Astrocyte of the spinal cord (primary cell): Measurements from ENCODE around the gene NEURL3.
A peak's percentile ranks its signal among the peaks of the same experiment; 100 is the strongest.

Experiments used
- DNase-seq: peaks from one replicate; pipeline ENCODE4 v3.0.0; 2011; ENCODE audit warnings: low read depth, low spot score
- H3K4me3 ChIP-seq: 2 replicates; pipeline ENCODE4 v1.5.1; 2011; ENCODE audit warnings: low read depth, mild to moderate bottlenecking, low read length, moderate library complexity
- CTCF ChIP-seq: IDR thresholded peaks from 2 replicates; pipeline ENCODE4 v1.5.1; 2012; ENCODE audit warnings: low read depth, mild to moderate bottlenecking, low read length, inconsistent platforms
- in situ Hi-C: cut with HindIII; loops from 2 replicates; pipeline ENCODE4 v1.10.0; 2017; ENCODE audit warnings: low sequenced_read_pairs

NEURL3 gene

GRCh38 chr2:96510931-96511595 is 5.9 kb upstream of the NEURL3 start:
- in situ Hi-C loops: no loop called here
- H3K4me3 ChIP-seq: no peak overlapping the region
- TF ChIP-seq CTCF: no peak
- no peak for DNase-seq

GRCh38 chr2:96509847-96510230 is 4.7 kb upstream of the NEURL3 start:
- no peak for TF ChIP-seq CTCF
- H3K4me3 ChIP-seq: no peak overlapping the region
- no peak for DNase-seq
- in situ Hi-C loops: no loop called here

GRCh38 chr2:96509114-96509846 is 4.1 kb upstream of the NEURL3 start:
- H3K4me3 ChIP-seq: no peak overlapping the region
- peak; percentile 96 for TF ChIP-seq CTCF
- in situ Hi-C loops: no loop called here
- DNase-seq: peak; percentile 79

GRCh38 chr2:96508521-96509113 is 3.5 kb upstream of the NEURL3 start:
- no peak overlapping the region for H3K4me3 ChIP-seq
- DNase-seq: no peak
- in situ Hi-C loops: no loop called here
- no peak for TF ChIP-seq CTCF

- peak overlapping the region; percentile 24 for H3K4me3 ChIP-seq
- peak; percentile 29 for DNase-seq
- TF ChIP-seq CTCF: peak; percentile 89
- in situ Hi-C loops: no loop called here
Measured at GRCh38 chr2:96507957-96508520, 2.9 kb upstream of the NEURL3 start.

GRCh38 chr2:96506907-96507240 is 1.7 kb upstream of the NEURL3 start:
- no peak for TF ChIP-seq CTCF
- no peak for DNase-seq
- H3K4me3 ChIP-seq: no peak overlapping the region
- in situ Hi-C loops: no loop called here
